K562 (cell line): ENCODE measurements around the gene ABCF2. TPM values are rescaled to one million over a fixed set of nuclear protein-coding genes. Genes with fewer than 3 reads are reported as not detected.

Experiments
- EGR1 ChIP-seq: fragments of 450-650 bp; conservative IDR thresholded peaks from 2 replicates; pipeline ENCODE4 v1.6.1; 2017; ENCODE audit warnings: mild to moderate bottlenecking
- HNRNPL ChIP-seq: fragments of 200-400 bp; formaldehyde crosslinking; IDR thresholded peaks from 2 replicates; pipeline ENCODE4 v1.6.1; 2017; ENCODE audit warnings: low read depth, mild to moderate bottlenecking, low read length
- RB1 ChIP-seq: fragments of 450-650 bp; IDR thresholded peaks from 2 replicates; pipeline ENCODE4 v1.6.1; 2017; ENCODE audit warnings: low read depth, mild to moderate bottlenecking
- VEZF1 ChIP-seq: fragments of 200-800 bp; sonication (Bioruptor generic); IDR thresholded peaks from 2 replicates; pipeline ENCODE4 v1.6.1; 2017; ENCODE audit warnings: missing genetic modification characterization, missing compliant biosample characterization
- ZKSCAN1 ChIP-seq: fragments of 150-350 bp; IDR thresholded peaks from 2 replicates; pipeline ENCODE4 v1.6.1; 2016; ENCODE audit warnings: low read depth, low read length
- polyA plus RNA-seq, 8 experiments: library from polyadenylated mRNA; depleted of rRNA in 4 of 8; stranded (reverse) in 5 of 8; unstranded in 3 of 8; fragments of >200 nt; fragmentation: Nextera tagmentation in 2 of 8; fragmentation: Illumina TruSeq in 1 of 8; extraction: Ambion mirVana in 2 of 8; extraction: Trizol in 1 of 8; gene quantifications; 2 replicates each; pipeline versions ENCODE4 v1.2.1 to v1.2.3, GENCODE V29; 2011 to 2014; ENCODE audit warnings: inconsistent platforms in 1 of 8, missing spikeins in 1 of 8
- total RNA-seq, 7 experiments: library from RNA; depleted of rRNA in 6 of 7; stranded (reverse); fragments of >200 nt in 6 of 7; fragmentation: Illumina TruSeq in 2 of 7; extraction: Trizol in 2 of 7; gene quantifications; 2 replicates each; pipeline versions ENCODE4 v1.2.1 to v1.2.3, GENCODE V29; 2011 to 2021; ENCODE audit warnings: low replicate concordance in 1 of 7
- TF ChIP-seq, protein P1 (sequence below): fragments of 250-450 bp; sonication (Bioruptor Pico); IDR thresholded peaks from 2 replicates; pipeline ENCODE4 v1.5.0; 2021
- TF ChIP-seq, protein P2 (sequence below), 2 experiments: IDR thresholded peaks; 2 replicates each; pipeline ENCODE4 v1.6.1; 2011; ENCODE audit warnings: borderline replicate concordance in 1 of 2, control low read depth in 1 of 2, low read depth in 1 of 2, low read length in 1 of 2, mild to moderate bottlenecking in 1 of 2, mixed read lengths in 1 of 2, moderate library complexity in 1 of 2; ENCODE audit not compliant: insufficient read depth in 1 of 2, insufficient read length in 1 of 2, poor library complexity in 1 of 2, severe bottlenecking in 1 of 2; ENCODE audit errors: extremely low read depth in 1 of 2
- TF ChIP-seq, protein P3 (sequence below): fragments of 450-650 bp; IDR thresholded peaks from 2 replicates; pipeline ENCODE4 v1.6.1; 2016; ENCODE audit warnings: mild to moderate bottlenecking, moderate library complexity

ABCF2 gene
- total and polyA plus RNA-seq, 9 of the 15 experiments (the other 6 are each of a cell fraction or from before 2014, with no cell fraction given): 62.1 to 224 (median 113) TPM

DNA sequence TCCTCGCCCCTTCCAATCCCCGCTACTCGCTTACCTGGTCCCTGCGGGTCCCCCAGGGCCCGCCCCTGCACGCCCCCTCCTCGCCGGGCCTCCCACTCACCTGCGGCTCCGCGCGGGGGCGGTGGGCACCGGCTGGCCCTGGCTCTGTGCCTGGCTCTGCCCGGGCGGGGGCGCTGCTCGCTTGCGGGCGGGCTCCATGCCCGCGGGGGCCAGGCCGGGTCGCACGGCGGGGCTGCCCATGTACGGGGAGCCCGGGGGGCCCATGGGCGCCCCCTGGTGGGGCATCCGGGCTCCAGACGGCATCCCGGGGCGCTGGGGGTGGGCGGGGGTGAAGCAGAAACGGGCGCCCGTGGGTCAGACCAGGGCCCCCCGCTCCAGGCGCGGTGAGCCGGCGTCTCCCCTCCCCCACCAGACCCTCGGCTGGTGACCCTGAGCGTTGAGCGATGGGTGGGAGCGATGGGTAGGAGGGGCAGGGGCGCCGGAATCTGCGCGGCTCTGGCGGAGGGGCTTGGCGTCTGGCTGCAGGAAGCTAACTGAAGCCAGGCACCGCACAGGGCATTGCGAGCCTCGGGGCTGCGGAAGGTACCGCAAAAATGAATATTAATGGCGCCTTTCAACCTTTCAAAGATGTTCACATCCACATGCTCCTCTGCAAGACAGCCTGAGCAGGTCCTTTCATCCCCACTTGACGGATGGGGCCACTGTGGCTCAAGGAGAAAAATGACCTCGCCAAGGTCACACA is 18.5 kb upstream of the ABCF2 start (continued):
- TF ChIP-seq, protein P1, sequence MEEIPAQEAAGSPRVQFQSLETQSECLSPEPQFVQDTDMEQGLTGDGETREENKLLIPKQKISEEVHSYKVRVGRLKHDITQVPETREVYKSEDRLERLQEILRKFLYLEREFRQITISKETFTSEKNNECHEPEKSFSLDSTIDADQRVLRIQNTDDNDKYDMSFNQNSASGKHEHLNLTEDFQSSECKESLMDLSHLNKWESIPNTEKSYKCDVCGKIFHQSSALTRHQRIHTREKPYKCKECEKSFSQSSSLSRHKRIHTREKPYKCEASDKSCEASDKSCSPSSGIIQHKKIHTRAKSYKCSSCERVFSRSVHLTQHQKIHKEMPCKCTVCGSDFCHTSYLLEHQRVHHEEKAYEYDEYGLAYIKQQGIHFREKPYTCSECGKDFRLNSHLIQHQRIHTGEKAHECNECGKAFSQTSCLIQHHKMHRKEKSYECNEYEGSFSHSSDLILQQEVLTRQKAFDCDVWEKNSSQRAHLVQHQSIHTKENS (CRISPR knock-in tag): no peak
- TF ChIP-seq EGR1: peak; percentile 78
- TF ChIP-seq, protein P2, sequence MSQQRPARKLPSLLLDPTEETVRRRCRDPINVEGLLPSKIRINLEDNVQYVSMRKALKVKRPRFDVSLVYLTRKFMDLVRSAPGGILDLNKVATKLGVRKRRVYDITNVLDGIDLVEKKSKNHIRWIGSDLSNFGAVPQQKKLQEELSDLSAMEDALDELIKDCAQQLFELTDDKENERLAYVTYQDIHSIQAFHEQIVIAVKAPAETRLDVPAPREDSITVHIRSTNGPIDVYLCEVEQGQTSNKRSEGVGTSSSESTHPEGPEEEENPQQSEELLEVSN (IDR thresholded peaks at IDR 0.05; ENCODE audit: borderline replicate concordance in 1 of 2, extremely low read depth in 1 of 2, insufficient read depth in 1 of 2, insufficient read length in 1 of 2, low read depth in 1 of 2, low read length in 1 of 2, poor library complexity in 1 of 2, severe bottlenecking in 1 of 2): peak in 1 of 2 experiments; percentile 19
- TF ChIP-seq, protein P3, sequence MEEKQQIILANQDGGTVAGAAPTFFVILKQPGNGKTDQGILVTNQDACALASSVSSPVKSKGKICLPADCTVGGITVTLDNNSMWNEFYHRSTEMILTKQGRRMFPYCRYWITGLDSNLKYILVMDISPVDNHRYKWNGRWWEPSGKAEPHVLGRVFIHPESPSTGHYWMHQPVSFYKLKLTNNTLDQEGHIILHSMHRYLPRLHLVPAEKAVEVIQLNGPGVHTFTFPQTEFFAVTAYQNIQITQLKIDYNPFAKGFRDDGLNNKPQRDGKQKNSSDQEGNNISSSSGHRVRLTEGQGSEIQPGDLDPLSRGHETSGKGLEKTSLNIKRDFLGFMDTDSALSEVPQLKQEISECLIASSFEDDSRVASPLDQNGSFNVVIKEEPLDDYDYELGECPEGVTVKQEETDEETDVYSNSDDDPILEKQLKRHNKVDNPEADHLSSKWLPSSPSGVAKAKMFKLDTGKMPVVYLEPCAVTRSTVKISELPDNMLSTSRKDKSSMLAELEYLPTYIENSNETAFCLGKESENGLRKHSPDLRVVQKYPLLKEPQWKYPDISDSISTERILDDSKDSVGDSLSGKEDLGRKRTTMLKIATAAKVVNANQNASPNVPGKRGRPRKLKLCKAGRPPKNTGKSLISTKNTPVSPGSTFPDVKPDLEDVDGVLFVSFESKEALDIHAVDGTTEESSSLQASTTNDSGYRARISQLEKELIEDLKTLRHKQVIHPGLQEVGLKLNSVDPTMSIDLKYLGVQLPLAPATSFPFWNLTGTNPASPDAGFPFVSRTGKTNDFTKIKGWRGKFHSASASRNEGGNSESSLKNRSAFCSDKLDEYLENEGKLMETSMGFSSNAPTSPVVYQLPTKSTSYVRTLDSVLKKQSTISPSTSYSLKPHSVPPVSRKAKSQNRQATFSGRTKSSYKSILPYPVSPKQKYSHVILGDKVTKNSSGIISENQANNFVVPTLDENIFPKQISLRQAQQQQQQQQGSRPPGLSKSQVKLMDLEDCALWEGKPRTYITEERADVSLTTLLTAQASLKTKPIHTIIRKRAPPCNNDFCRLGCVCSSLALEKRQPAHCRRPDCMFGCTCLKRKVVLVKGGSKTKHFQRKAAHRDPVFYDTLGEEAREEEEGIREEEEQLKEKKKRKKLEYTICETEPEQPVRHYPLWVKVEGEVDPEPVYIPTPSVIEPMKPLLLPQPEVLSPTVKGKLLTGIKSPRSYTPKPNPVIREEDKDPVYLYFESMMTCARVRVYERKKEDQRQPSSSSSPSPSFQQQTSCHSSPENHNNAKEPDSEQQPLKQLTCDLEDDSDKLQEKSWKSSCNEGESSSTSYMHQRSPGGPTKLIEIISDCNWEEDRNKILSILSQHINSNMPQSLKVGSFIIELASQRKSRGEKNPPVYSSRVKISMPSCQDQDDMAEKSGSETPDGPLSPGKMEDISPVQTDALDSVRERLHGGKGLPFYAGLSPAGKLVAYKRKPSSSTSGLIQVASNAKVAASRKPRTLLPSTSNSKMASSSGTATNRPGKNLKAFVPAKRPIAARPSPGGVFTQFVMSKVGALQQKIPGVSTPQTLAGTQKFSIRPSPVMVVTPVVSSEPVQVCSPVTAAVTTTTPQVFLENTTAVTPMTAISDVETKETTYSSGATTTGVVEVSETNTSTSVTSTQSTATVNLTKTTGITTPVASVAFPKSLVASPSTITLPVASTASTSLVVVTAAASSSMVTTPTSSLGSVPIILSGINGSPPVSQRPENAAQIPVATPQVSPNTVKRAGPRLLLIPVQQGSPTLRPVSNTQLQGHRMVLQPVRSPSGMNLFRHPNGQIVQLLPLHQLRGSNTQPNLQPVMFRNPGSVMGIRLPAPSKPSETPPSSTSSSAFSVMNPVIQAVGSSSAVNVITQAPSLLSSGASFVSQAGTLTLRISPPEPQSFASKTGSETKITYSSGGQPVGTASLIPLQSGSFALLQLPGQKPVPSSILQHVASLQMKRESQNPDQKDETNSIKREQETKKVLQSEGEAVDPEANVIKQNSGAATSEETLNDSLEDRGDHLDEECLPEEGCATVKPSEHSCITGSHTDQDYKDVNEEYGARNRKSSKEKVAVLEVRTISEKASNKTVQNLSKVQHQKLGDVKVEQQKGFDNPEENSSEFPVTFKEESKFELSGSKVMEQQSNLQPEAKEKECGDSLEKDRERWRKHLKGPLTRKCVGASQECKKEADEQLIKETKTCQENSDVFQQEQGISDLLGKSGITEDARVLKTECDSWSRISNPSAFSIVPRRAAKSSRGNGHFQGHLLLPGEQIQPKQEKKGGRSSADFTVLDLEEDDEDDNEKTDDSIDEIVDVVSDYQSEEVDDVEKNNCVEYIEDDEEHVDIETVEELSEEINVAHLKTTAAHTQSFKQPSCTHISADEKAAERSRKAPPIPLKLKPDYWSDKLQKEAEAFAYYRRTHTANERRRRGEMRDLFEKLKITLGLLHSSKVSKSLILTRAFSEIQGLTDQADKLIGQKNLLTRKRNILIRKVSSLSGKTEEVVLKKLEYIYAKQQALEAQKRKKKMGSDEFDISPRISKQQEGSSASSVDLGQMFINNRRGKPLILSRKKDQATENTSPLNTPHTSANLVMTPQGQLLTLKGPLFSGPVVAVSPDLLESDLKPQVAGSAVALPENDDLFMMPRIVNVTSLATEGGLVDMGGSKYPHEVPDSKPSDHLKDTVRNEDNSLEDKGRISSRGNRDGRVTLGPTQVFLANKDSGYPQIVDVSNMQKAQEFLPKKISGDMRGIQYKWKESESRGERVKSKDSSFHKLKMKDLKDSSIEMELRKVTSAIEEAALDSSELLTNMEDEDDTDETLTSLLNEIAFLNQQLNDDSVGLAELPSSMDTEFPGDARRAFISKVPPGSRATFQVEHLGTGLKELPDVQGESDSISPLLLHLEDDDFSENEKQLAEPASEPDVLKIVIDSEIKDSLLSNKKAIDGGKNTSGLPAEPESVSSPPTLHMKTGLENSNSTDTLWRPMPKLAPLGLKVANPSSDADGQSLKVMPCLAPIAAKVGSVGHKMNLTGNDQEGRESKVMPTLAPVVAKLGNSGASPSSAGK: no peak
- TF ChIP-seq ZKSCAN1: no peak
- peak; percentile 88 for TF ChIP-seq HNRNPL
- peak; percentile 81 for TF ChIP-seq RB1
- TF ChIP-seq VEZF1 (CRISPR knock-in tag): peak; percentile 65
